Endodermal cell (in vitro differentiated cells): ENCODE data around the gene ISOC2. TPM values are rescaled to one million over a fixed set of nuclear protein-coding genes. Genes with fewer than 3 reads are reported as not detected.

Source experiments
- DNase-seq: peaks from one replicate; pipeline ENCODE4 v3.0.0-alpha.2; 2017
- H3K27ac ChIP-seq: 2 replicates; pipeline ENCODE4 v1.5.1; 2013; ENCODE audit warnings: mild to moderate bottlenecking, low read depth, low read length, moderate library complexity
- H3K27me3 ChIP-seq: 2 replicates; pipeline ENCODE4 v1.6.1; 2013; ENCODE audit warnings: mild to moderate bottlenecking, low read length, moderate library complexity; ENCODE audit not compliant: insufficient read depth, control insufficient read depth, poor library complexity, severe bottlenecking
- H3K36me3 ChIP-seq: 2 replicates; pipeline ENCODE4 v1.7.0; 2013; ENCODE audit warnings: mild to moderate bottlenecking, low read length, moderate library complexity; ENCODE audit not compliant: control insufficient read depth, insufficient read depth
- H3K4me1 ChIP-seq: one replicate; pipeline ENCODE4 v1.7.0; 2013; ENCODE audit warnings: low read length; ENCODE audit not compliant: control insufficient read depth, insufficient read depth
- H3K4me3 ChIP-seq: 2 replicates; pipeline ENCODE4 v1.5.1; 2013; ENCODE audit warnings: mild to moderate bottlenecking, low read length, moderate library complexity
- H3K9ac ChIP-seq: 2 replicates; pipeline ENCODE4 v1.6.1; 2013; ENCODE audit warnings: mild to moderate bottlenecking, low read length, moderate library complexity; ENCODE audit not compliant: poor library complexity, severe bottlenecking; ENCODE audit errors: extremely low read depth
- H3K9me3 ChIP-seq: 2 replicates; pipeline ENCODE4 v1.6.1; 2013; ENCODE audit warnings: mild to moderate bottlenecking, low read length, moderate library complexity; ENCODE audit not compliant: control insufficient read depth
- H3K27ac Mint-ChIP-seq: 2 replicates; pipeline ENCODE4 v1.8.0; 2020; ENCODE audit warnings: mixed read lengths
- H3K27me3 Mint-ChIP-seq: 2 replicates; pipeline ENCODE4 v1.8.0; 2021; ENCODE audit warnings: mild to moderate bottlenecking, mixed read lengths; ENCODE audit not compliant: insufficient read depth
- H3K36me3 Mint-ChIP-seq: 2 replicates; pipeline ENCODE4 v1.8.0; 2020; ENCODE audit warnings: low read depth, mixed read lengths
- H3K4me1 Mint-ChIP-seq: 2 replicates; pipeline ENCODE4 v1.8.0; 2020; ENCODE audit warnings: mixed read lengths
- H3K4me3 Mint-ChIP-seq: 2 replicates; pipeline ENCODE4 v1.8.0; 2020; ENCODE audit warnings: mild to moderate bottlenecking, moderate library complexity, mixed read lengths
- H3K9me3 Mint-ChIP-seq: 2 replicates; pipeline ENCODE4 v1.8.0; 2020; ENCODE audit warnings: mild to moderate bottlenecking, mixed read lengths
- CTCF ChIP-seq: fragments of 200-600 bp; sonication (generic); conservative IDR thresholded peaks from 2 replicates; pipeline ENCODE4 v1.5.0; 2021; ENCODE audit warnings: antibody characterized with exemption, mild to moderate bottlenecking
- WGBS, 2 experiments: methylation state at CpG; one replicate each; pipeline versions ENCODE4 v1.1.5 to v1.1.7; 2013; ENCODE audit warnings: missing lambda C conversion rate in 2 of 2, mixed read lengths in 1 of 2; ENCODE audit not compliant: insufficient coverage in 1 of 2, insufficient read length in 1 of 2; 5-methylcytosine and 5-hydroxymethylcytosine counted together
- total RNA-seq, 2 donors: library from RNA; stranded (reverse); fragmentation: NEBNext Ultra II Directional in 1 of 2; extraction: Animal tissue kit (Norgen Biotek cat#: 25700) in 1 of 2; gene quantifications; 2 replicates in 1 of 2; 3 replicates in 1 of 2; pipeline ENCODE4 v1.2.1, GENCODE V29; 2021

The ISOC2 gene
- total RNA-seq, 2 donors from 2014 or later, result 35.9 to 39.2 TPM

GRCh38 chr19:55484593-55485438, 23.4 kb upstream of the ISOC2 start, which contains the start of gene NAT14:
Gene NAT14, plus strand, starts transcription at chr19:55485188. Its CDS starts 521 bp downstream, at chr19:55485709.
- Histone ChIP-seq H3K36me3 (peaks cover 5% of the 10 kb centered on the region), H3K4me1 (peaks cover 17% of the 10 kb centered on the region), H3K27ac (peak within 1 kb of the TSS; percentile 86), H3K4me3 (peak within 1 kb of the TSS; percentile 85), H3K9ac (peak within 1 kb of the TSS; percentile 79), H3K9me3 (no peaks in the 10 kb centered on the region), H3K27me3 (no peaks in the 10 kb centered on the region)
- peak; percentile 96 for DNase-seq
- 2 to 3% methylated on average over 32 to 78 of the region's 78 CpGs for WGBS, 2 experiments
- H3K27ac Mint-ChIP-seq, result peak within 1 kb of the TSS; percentile 89
- peak within 1 kb of the TSS; percentile 76 for H3K4me3 Mint-ChIP-seq
- no peaks in the 10 kb centered on the region for H3K9me3 Mint-ChIP-seq
- no peaks in the 10 kb centered on the region for H3K27me3 Mint-ChIP-seq
- H3K4me1 Mint-ChIP-seq, result peaks cover 15% of the 10 kb centered on the region
- no peak for TF ChIP-seq CTCF
- H3K36me3 Mint-ChIP-seq, result peaks cover 2% of the 10 kb centered on the region

- H3K4me3 Mint-ChIP-seq, result peak overlapping the region; percentile 76
- peak overlapping the region; percentile 85 for H3K4me3 ChIP-seq
- TF ChIP-seq CTCF, result no peak
- H3K27me3 Mint-ChIP-seq, result no peaks in the 10 kb centered on the region
- H3K27me3 ChIP-seq, result no peaks in the 10 kb centered on the region
- H3K36me3 Mint-ChIP-seq, result peaks cover 4% of the 10 kb centered on the region
- peaks cover 5% of the 10 kb centered on the region for H3K36me3 ChIP-seq
- no peak overlapping the region for H3K27ac Mint-ChIP-seq
- peaks cover 15% of the 10 kb centered on the region for H3K4me1 Mint-ChIP-seq
- DNase-seq, result peak; percentile 66
- H3K9me3 ChIP-seq, result no peaks in the 10 kb centered on the region
- peak overlapping the region; percentile 79 for H3K9ac ChIP-seq
- H3K4me1 ChIP-seq, result peaks cover 13% of the 10 kb centered on the region
- no peaks in the 10 kb centered on the region for H3K9me3 Mint-ChIP-seq
- WGBS, 2 experiments, result 87 to 95% methylated on average over 29 to 46 of the region's 46 CpGs
- peak overlapping the region; percentile 86 for H3K27ac ChIP-seq
Measured at GRCh38 chr19:55483706-55484592, 22.5 kb upstream of the ISOC2 start.

GRCh38 chr19:55482967-55483705, 21.7 kb upstream of the ISOC2 start:
- Histone ChIP-seq H3K9me3 (no peaks in the 10 kb centered on the region), H3K27me3 (no peaks in the 10 kb centered on the region), H3K4me3 (no peak overlapping the region), H3K36me3 (peaks cover 5% of the 10 kb centered on the region), H3K27ac (no peak overlapping the region), H3K9ac (no peak overlapping the region), H3K4me1 (peaks cover 13% of the 10 kb centered on the region)
- peak; percentile 47 for DNase-seq
- H3K27me3 Mint-ChIP-seq, result no peaks in the 10 kb centered on the region
- TF ChIP-seq CTCF, result no peak
- H3K36me3 Mint-ChIP-seq, result peaks cover 7% of the 10 kb centered on the region
- H3K27ac Mint-ChIP-seq, result no peak overlapping the region
- WGBS, 2 experiments, result 95% methylated on average over 15 to 47 of the region's 47 CpGs
- peaks cover 15% of the 10 kb centered on the region for H3K4me1 Mint-ChIP-seq
- H3K9me3 Mint-ChIP-seq, result no peaks in the 10 kb centered on the region
- H3K4me3 Mint-ChIP-seq, result no peak overlapping the region
